Keratinocyte (primary cell): ENCODE data around the gene EIF4ENIF1. TPM values are rescaled to one million over a fixed set of nuclear protein-coding genes. Genes with fewer than 3 reads are reported as not detected.

ENCODE experiments used
- DNase-seq: peaks from one replicate; pipeline ENCODE4 v3.0.0-alpha.2; 2011; ENCODE audit warnings: low read depth, missing footprints, low spot score
- FAIRE-seq: peaks from 2 replicates; lab custom pipeline; 2011; peaks lifted over from hg19 to GRCh38; lab: Jason Lieb, UNC
- H2AFZ ChIP-seq: 2 replicates; pipeline ENCODE4 v1.6.0; 2012; ENCODE audit warnings: low read length, control low read depth, inconsistent platforms; ENCODE audit not compliant: control insufficient read depth
- H3K27ac ChIP-seq: 2 replicates; pipeline ENCODE4 v1.5.1; 2011; ENCODE audit warnings: low read length; ENCODE audit not compliant: control insufficient read depth, insufficient read depth
- H3K27me3 ChIP-seq: 3 replicates; pipeline ENCODE4 v1.6.0; 2011; ENCODE audit warnings: low read length; ENCODE audit not compliant: control insufficient read depth, insufficient read depth; ENCODE audit errors: extremely low read depth
- H3K36me3 ChIP-seq, 2 experiments: 2 replicates in 1 of 2; 3 replicates in 1 of 2; pipeline ENCODE4 v1.5.1; 2011; ENCODE audit warnings: low read length in 2 of 2, mild to moderate bottlenecking in 1 of 2; ENCODE audit not compliant: control insufficient read depth in 2 of 2, insufficient read depth in 2 of 2; ENCODE audit errors: extremely low read depth in 1 of 2
- H3K4me1 ChIP-seq: 3 replicates; pipeline ENCODE4 v1.5.1; 2011; ENCODE audit warnings: low read length; ENCODE audit not compliant: control insufficient read depth, insufficient read depth; ENCODE audit errors: extremely low read depth
- H3K4me2 ChIP-seq: 3 replicates; pipeline ENCODE4 v1.6.0; 2011; ENCODE audit warnings: low read depth, low read length; ENCODE audit not compliant: control insufficient read depth, insufficient read depth; ENCODE audit errors: extremely low read depth
- H3K4me3 ChIP-seq, 3 experiments: fragments of 200-600 bp in 1 of 3; sonication (generic) in 1 of 3; 2 replicates in 2 of 3; 3 replicates in 1 of 3; pipeline ENCODE4 v1.5.1; 2011 to 2016; ENCODE audit warnings: low read length in 3 of 3, mild to moderate bottlenecking in 3 of 3, control low read depth in 2 of 3, inconsistent platforms in 1 of 3, low read depth in 1 of 3, mixed read lengths in 1 of 3, mixed run types in 1 of 3, moderate library complexity in 1 of 3; ENCODE audit not compliant: control insufficient read depth in 2 of 3, insufficient read depth in 2 of 3; ENCODE audit errors: extremely low read depth in 1 of 3
- H3K79me2 ChIP-seq: 2 replicates; pipeline ENCODE4 v1.6.0; 2012; ENCODE audit warnings: low read length; ENCODE audit not compliant: control insufficient read depth, insufficient read depth
- H3K9ac ChIP-seq: 3 replicates; pipeline ENCODE4 v1.6.0; 2011; ENCODE audit warnings: low read length; ENCODE audit not compliant: control insufficient read depth, insufficient read depth; ENCODE audit errors: extremely low read depth
- H3K9me1 ChIP-seq: 3 replicates; pipeline ENCODE4 v1.6.0; 2011; ENCODE audit warnings: low read length; ENCODE audit not compliant: control insufficient read depth, insufficient read depth; ENCODE audit errors: extremely low read depth
- H3K9me3 ChIP-seq: 2 replicates; pipeline ENCODE4 v1.5.1; 2012; ENCODE audit warnings: low read depth, low read length; ENCODE audit not compliant: control insufficient read depth
- H4K20me1 ChIP-seq: 3 replicates; pipeline ENCODE4 v1.6.0; 2011; ENCODE audit warnings: low read length; ENCODE audit not compliant: control insufficient read depth, insufficient read depth; ENCODE audit errors: extremely low read depth
- CTCF ChIP-seq, 3 experiments: IDR thresholded peaks in 1 of 3; conservative IDR thresholded peaks in 1 of 3; optimal IDR thresholded peaks in 1 of 3; 2 replicates in 2 of 3; 3 replicates in 1 of 3; pipeline versions ENCODE3 to v1.5.1; 2011; ENCODE audit warnings: low read length in 3 of 3, mild to moderate bottlenecking in 3 of 3, moderate library complexity in 2 of 3, control low read depth in 1 of 3, inconsistent platforms in 1 of 3; ENCODE audit not compliant: insufficient read depth in 2 of 3; ENCODE audit errors: extremely low read depth in 1 of 3
- EZH2 ChIP-seq: IDR thresholded peaks from one replicate; pipeline ENCODE4 v1.6.1; 2012; ENCODE audit warnings: inconsistent platforms, mild to moderate bottlenecking, low read length, moderate library complexity
- dilution Hi-C: fragments of 300-500 bp; cut with MboI; formaldehyde crosslinking; loops from one replicate; pipeline ENCODE4 v1.7.0; 2020; ENCODE audit warnings: low sequenced_read_pairs; ENCODE audit not compliant: extremely low pct_ligation_motif_present
- polyA plus RNA-seq, 5 experiments: library from polyadenylated mRNA; depleted of rRNA in 3 of 5; stranded (reverse) in 3 of 5; stranded (forward) in 1 of 5; unstranded in 1 of 5; fragments of >200 nt; gene quantifications; 1 replicate in 1 of 5; 2 replicates in 3 of 5; 3 replicates in 1 of 5; pipeline versions ENCODE4 v1.2.1 to v1.2.3, GENCODE V29; 2011 to 2012; ENCODE audit warnings: missing spikeins in 2 of 5, low read depth in 1 of 5, low replicate concordance in 1 of 5

Gene EIF4ENIF1
- polyA plus RNA-seq, 1 donor (not counting 4 experiments of a cell fraction or from before 2014, with no cell fraction given) = 14.4 TPM

GRCh38 chr22:31481129-31481528, 8.5 kb downstream of the EIF4ENIF1 start:
- H3K9me1 ChIP-seq = no peaks in the 10 kb centered on the region
- peaks cover 55% of the 10 kb centered on the region for H3K79me2 ChIP-seq
- peaks cover 15 to 18% of the 10 kb centered on the region in 2 experiments for H3K36me3 ChIP-seq
- no peaks in the 10 kb centered on the region for H3K27me3 ChIP-seq
- dilution Hi-C loops = no loop called here
- H3K9ac ChIP-seq = no peak overlapping the region
- no peaks in the 10 kb centered on the region for H3K9me3 ChIP-seq
- H4K20me1 ChIP-seq = no peaks in the 10 kb centered on the region
- H2AFZ ChIP-seq = no peak overlapping the region
- no peak overlapping the region for H3K4me2 ChIP-seq
- no peak for TF ChIP-seq EZH2
- TF ChIP-seq CTCF (optimal IDR thresholded peaks at IDR 0.05 in 1 of 3, IDR thresholded peaks at IDR 0.05 in 1 of 3, conservative IDR thresholded peaks at IDR 0.05 in 1 of 3; ENCODE audit: extremely low read depth in 1 of 3, insufficient read depth in 2 of 3, low read length in 3 of 3) = no peak
- no peaks in the 10 kb centered on the region for H3K4me1 ChIP-seq
- DNase-seq = no peak
- no peak overlapping the region for H3K27ac ChIP-seq
- no peak overlapping the region for H3K4me3 ChIP-seq
- no peak for FAIRE-seq

GRCh38 chr22:31477329-31477728, 12.3 kb downstream of the EIF4ENIF1 start:
- TF ChIP-seq CTCF (optimal IDR thresholded peaks at IDR 0.05 in 1 of 3, IDR thresholded peaks at IDR 0.05 in 1 of 3, conservative IDR thresholded peaks at IDR 0.05 in 1 of 3; ENCODE audit: extremely low read depth in 1 of 3, insufficient read depth in 2 of 3, low read length in 3 of 3) (no peak), EZH2 (no peak)
- H3K79me2 ChIP-seq = peaks cover 48% of the 10 kb centered on the region

More at GRCh38 chr22:31477329-31477728, 12.3 kb downstream of the EIF4ENIF1 start:
- Histone ChIP-seq H3K9me1 (no peaks in the 10 kb centered on the region), H3K36me3 (peaks cover 12 to 16% of the 10 kb centered on the region in 2 experiments), H3K4me2 (no peak overlapping the region), H3K27ac (no peak overlapping the region), H3K27me3 (no peaks in the 10 kb centered on the region), H3K9ac (no peak overlapping the region), H3K4me3 (no peak overlapping the region), H4K20me1 (no peaks in the 10 kb centered on the region), H2AFZ (no peak overlapping the region), H3K9me3 (no peaks in the 10 kb centered on the region), H3K4me1 (no peaks in the 10 kb centered on the region)
- no peak for FAIRE-seq
- dilution Hi-C loops = no loop called here
- DNase-seq = no peak
